HG02973 (cell line): ENCODE data around the gene PPP2R1A.
"Not testable (repeated sequence)": the region's sequence is repeated elsewhere in the genome, so short reads cannot be mapped to it uniquely, and the experiment has no call there.

Experiments
- ATAC-seq: cut with Tn5 transposase; IDR thresholded peaks from one replicate; pipeline ENCODE4 v1.9.1; 2021; ENCODE audit warnings: moderate library complexity; ENCODE audit not compliant: unreplicated experiment

The PPP2R1A gene

DNA sequence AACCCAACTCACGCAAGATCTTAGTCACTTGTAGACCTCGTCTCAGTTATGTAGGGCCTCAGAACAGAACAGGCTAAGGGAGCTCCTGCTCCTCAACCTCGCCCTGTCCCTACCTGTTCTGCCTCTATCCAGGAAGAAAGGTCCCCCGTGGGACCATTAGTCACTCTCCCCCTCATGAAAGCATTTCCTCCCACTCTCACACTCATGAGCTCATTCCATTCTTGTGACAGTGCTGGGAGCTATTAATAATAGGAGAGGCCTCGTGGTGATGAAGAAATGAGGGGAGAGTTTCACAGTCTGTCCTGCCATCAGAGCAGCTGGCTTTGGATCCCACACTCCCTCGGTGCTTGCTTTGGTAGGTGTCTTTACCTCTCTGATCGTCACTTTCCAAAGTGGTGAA lies 10.2 kb downstream of the PPP2R1A start:
- no peak for ATAC-seq

DNA sequence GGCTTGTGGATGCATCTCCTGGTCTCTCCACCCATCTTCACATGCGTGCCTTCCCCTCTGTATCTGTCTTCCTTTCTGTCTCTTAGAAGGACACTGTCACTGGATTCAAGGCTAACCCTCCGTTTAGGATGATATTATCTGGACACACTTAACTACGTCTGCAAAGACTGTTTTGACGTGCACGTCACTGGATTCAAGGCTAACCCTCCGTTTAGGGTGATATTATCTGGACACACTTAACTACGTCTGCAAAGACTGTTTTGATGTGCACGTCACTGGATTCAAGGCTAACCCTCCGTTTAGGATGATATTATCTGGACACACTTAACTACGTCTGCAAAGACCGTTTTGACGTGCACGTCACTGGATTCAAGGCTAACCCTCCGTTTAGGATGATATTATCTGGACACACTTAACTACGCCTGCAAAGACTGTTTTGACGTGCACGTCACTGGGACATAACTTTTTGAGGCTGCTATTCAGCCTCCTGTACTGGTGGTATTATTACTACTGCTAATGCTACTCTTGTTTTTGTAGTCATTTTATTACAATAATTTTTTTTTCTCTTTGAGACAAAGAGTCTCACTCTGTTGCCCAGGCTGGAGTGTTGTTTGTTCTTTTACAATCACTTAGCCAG lies 11.0 kb downstream of the PPP2R1A start:
- ATAC-seq, result not testable (repeated sequence)

DNA sequence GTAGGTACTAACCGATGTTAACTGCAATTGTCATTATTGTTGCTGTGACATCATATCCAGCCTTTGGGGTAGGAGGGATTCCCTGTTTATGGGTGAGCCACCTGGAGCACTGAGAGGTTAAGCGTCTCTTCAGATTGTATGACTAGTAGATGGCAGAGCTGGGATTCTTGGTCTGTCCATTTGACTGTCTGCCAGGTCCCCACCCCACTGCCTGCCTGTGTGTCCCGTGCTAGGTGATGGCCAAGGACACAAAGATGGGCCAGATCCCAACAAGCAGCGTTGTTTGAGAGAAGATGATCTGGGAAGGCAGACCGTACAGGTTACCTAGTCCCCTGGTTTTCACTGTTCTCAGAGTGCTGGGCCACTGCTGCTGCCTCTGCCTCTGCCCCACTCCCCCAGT lies 16.6 kb downstream of the PPP2R1A start:
- ATAC-seq, result no peak

DNA sequence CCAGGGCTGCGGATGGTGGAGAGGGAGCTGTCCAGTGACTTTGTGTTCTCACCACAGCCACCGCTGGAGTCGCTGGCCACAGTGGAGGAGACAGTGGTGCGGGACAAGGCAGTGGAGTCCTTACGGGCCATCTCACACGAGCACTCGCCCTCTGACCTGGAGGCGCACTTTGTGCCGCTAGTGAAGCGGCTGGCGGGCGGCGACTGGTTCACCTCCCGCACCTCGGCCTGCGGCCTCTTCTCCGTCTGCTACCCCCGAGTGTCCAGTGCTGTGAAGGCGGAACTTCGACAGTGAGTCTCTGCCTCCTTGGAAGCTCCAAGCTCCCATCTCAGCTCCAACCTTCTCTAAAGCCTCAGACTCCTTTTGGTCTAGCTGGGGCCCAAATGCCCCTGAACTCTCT lies 21.4 kb downstream of the PPP2R1A start:
- ATAC-seq, result no peak

DNA sequence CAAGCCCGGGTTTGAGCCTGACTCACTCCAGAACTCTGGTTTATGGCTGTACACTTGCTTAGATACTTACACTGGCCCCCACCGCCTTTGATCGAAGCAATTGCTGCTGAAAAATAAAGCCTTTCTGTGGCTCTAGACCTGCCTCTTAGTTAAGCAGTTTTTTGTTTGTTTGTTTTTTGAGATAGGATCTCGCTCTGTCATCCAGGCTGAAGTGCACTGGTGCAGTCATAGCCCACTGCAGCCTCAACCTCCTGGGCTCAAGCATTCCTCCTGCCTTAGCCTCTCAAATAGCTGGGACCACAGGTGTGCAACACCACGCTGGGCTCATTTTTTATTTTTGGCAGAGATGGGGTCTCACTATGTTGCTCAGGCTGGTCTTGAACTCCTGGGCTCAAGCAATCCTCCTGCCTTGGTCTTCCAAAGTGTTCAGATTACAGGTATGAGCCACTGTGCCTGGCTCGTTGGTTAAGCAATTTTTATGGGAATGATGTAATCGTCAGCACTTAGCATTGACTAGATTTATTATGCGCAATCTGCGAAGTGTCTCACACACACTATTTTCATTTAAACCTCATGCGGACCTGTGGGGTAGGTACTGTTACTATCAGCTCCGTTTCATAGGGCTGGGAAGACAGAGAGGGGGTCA lies 22.2 kb downstream of the PPP2R1A start:
- no peak for ATAC-seq

DNA sequence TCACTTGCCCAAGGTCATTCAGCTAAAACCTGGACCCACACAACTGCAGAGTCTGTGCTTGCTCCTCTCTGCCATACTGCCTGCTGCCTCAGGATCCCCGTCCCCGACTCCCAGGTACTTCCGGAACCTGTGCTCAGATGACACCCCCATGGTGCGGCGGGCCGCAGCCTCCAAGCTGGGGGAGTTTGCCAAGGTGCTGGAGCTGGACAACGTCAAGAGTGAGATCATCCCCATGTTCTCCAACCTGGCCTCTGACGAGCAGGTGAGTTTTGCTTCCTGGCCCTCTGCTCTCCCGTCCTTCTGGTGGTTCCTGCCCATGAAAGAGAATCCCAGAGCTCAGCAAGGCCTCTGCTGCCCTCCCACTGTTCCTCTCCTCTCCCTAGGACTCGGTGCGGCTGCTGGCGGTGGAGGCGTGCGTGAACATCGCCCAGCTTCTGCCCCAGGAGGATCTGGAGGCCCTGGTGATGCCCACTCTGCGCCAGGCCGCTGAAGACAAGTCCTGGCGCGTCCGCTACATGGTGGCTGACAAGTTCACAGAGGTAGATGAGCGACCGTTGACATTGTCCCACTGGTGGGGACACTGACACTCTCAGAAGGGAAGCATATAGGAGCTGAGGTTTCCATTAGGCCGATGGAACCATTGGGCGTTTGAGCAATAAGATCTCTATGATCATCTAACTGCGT lies 22.9 kb downstream of the PPP2R1A start:
- no peak for ATAC-seq

DNA sequence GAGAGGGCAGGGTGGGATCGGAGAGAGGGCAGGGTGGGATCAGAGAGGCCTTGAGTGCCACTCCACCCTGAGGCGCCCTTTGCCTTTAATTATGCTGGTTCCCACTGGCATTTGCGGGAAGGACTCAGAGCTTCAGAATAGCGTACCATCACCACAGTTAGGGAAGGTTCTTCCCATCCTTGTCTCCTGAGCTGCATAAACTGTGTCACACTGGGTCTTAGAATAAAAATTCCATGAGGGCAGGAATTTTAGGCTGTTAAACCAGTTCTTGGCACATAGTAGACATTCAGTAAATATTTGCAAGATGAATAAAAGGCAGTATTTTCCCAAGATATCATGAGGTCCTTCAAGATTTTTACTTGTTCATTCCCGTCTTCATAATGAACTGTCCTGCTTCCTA lies 24.4 kb downstream of the PPP2R1A start:
- no peak for ATAC-seq

DNA sequence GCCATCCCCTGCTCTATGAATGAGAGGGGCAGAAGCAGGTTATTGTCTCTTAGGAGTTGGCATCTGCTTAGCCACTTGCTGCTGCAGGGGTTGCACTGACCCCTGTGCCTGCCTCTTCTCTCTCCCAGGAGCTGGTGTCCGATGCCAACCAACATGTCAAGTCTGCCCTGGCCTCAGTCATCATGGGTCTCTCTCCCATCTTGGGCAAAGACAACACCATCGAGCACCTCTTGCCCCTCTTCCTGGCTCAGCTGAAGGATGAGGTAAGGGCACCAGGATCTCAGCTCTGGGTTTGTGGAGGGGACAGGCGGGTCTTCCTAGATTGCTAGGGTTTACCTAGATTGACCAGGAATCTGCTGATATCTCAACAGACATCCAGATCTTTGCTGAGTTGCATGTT lies 26.5 kb downstream of the PPP2R1A start:
- no peak for ATAC-seq

DNA sequence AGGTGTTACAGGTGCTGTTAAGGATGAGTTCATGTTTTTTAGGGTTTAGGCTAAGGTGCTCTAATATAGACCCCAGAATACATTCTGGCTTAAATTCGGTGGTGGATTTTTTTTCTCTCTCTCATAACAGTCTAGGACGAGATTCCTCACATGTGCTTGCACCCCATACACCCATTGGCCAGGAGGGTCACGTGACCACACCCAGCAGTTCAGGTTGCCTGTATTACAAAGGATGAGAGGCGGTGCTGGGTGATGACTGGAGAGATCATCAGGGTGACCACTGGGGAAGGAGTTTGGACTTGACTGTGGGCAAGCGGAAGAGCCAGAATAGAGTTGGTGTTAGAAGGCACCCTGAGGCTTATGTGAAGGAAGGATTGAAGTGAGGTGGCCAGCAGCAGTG lies 27.7 kb downstream of the PPP2R1A start:
- ATAC-seq, result no peak

DNA sequence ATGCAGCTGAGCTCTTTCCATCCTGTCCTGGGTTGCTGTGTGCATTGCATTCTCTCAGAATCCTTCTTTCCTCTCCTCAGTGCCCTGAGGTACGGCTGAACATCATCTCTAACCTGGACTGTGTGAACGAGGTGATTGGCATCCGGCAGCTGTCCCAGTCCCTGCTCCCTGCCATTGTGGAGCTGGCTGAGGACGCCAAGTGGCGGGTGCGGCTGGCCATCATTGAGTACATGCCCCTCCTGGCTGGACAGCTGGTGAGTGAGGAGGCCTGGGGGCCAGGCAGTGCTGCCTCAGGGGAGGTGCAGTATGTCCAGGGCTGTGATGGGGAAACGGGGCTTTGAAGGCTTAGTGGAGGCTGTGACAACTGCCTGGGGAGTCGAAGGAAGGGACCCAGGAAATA lies 29.8 kb downstream of the PPP2R1A start:
- ATAC-seq, result no peak

DNA sequence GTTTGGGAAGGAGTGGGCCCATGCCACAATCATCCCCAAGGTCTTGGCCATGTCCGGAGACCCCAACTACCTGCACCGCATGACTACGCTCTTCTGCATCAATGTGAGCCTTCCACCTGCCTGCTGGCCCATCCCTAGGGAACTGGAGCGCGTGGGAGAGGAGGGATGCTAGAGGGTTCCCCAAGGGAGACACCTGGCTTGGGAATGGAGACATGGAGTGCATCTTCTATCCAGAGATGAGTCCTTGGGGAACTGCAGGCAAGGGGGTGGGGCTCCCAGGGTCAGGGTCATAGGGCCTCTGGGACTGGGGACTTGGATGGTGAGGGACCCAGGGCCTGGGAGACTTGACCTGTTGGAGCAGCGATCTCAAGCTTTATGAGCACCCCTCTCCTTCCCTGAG lies 31.2 kb downstream of the PPP2R1A start:
- ATAC-seq, result no peak

DNA sequence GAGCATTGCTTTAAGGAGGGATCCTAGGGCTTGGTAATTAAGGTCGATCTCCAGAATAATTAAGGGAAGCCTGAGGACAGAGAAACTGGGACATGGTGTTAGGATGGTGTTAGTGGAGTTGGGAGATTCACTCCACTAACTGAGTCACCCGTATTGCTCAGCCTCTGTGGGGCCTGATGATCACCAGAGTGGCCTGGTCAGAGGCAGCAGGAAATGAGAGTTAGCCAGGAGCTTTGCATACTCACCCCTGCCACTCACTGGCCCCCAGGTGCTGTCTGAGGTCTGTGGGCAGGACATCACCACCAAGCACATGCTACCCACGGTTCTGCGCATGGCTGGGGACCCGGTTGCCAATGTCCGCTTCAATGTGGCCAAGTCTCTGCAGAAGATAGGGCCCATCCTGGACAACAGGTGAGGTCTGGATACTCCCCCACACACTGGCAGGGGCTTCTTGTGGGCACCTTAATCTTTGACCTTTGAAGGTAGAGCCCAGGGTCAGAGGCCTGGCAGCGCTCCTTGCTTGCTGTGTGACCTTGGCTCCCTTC lies 32.1 kb downstream of the PPP2R1A start:
- ATAC-seq, result no peak

DNA sequence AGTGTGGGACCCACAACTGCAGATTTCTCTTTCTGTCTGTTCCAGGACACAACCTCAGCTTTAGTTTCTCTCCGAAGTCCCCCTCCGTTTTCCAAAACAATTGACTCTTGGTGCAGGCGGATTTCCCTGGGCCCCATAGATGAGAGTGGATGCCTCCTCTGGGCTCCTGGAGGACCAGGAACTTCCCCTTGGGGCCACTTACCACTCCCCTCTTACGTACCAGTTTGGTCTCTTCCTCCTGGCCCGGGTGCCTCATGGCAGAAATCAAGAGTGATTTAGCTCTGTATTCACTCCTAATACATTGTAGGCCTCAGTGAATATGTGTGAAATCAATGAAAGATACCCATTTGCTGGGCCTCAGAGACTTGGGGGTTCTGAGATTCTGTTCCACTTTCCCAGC lies 34.4 kb downstream of the PPP2R1A start:
- no peak for ATAC-seq

DNA sequence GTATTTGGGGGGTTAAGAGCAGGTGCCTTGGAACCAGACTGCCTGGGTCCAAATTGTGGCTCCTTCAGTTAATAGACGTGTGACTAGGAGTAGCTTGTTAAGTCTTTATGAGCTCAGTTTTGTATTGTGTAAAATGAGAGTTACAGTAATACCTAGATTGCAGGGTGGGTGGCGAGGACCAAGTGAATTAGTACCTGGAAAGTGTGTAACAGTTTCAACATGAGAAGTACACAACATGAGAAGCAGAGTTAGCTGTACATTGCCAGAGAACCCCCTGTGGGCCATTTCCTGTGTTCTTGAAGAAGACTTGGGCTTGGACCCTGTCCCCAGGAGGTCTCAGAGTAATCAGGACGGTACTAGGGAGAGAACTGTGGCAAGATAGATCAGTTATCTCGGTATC lies 36.8 kb downstream of the PPP2R1A start:
- ATAC-seq, result no peak

DNA sequence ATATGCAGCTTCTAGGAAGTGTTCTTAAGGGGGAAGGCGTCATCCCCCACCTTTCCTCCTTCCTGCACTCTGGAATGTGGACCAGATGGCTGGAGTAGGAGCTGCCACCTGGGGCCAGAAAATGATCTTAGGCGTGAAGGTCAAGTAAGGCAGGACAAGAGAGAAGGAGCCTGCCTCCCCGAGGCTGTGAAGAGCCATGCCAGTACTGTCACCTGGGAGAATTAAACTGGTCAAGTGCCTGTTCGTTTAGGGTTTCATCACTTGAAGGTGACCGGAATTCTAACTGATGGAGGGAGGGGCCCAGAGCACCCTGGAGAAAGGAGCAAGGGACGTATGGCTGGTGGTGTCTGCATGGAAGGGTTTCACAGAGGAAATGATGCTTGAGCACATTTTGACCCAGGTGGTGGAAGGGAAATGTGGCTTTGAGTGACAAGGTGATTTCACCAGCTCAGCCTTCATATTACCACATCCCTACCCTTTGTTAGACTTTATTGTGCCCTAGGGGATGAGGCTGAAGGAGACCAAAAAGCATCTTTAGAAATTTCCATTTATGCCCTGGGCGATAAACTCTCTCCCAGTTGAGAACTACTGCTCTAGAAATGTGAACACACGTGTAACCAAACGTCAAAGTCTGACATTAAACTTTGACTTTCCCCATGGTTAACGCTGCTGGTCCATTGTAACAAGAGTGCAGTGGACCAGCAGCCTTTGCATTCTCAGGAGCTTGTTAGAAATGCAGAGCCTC lies 37.5 kb downstream of the PPP2R1A start:
- no peak for ATAC-seq

DNA sequence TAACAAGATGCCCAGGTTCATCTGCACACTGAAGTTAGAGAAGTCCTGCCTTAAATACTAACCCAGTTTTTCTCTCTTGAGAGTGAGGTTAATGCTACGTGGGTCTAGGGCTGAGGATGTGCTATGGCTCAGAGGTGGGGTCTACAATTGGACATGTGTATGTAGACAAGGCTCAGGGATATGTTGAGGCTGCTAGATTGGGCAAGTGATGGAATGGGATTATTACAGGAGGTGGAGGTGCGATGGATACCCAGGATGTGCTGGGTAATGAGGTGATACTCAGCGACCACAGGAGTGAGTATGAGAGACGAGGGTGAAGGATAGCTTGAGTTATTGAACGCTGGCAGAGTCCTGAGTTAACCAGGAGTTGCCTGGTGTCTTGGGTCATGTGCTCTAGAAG lies 38.1 kb downstream of the PPP2R1A start:
- no peak for ATAC-seq

DNA sequence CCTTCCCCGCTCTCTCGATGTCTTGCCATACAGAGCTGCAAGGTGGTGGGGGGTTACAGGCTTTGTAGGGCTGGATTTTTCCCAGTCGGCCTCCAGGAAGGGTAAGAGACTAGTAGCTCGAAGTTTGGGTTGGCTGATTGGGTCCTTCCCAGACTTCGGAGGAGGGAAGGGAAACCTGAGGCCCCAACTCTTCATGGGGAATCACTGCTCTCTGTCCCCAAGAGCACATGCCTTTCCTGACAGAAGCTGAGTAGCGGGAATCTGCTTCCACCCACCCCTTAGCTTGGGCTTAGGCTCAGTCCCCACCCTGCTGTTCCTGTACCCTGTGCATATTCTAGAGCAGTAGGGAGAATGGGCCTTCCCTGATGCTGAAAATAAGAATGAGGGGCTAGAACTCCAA lies 39.7 kb downstream of the PPP2R1A start:
- ATAC-seq, result no peak

DNA sequence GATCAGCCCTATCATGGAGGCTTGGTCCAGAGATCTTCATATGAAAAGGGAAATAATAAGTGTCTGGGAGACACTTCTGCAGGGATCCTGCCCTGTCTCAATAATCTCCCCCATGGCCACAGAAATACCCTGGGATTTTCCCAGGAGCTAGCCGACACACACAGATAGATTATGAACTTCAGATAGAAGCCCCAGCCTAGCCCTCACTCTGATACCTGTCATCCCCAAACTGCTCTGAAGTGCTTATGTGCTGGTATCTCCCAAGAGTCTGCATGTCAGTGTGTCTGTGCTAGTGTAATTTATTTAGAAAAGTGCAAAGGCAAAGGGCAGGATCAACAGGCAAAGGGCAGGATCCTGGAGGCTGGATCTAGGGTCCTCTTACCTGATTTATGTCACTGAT lies 40.8 kb downstream of the PPP2R1A start:
- no peak for ATAC-seq

DNA sequence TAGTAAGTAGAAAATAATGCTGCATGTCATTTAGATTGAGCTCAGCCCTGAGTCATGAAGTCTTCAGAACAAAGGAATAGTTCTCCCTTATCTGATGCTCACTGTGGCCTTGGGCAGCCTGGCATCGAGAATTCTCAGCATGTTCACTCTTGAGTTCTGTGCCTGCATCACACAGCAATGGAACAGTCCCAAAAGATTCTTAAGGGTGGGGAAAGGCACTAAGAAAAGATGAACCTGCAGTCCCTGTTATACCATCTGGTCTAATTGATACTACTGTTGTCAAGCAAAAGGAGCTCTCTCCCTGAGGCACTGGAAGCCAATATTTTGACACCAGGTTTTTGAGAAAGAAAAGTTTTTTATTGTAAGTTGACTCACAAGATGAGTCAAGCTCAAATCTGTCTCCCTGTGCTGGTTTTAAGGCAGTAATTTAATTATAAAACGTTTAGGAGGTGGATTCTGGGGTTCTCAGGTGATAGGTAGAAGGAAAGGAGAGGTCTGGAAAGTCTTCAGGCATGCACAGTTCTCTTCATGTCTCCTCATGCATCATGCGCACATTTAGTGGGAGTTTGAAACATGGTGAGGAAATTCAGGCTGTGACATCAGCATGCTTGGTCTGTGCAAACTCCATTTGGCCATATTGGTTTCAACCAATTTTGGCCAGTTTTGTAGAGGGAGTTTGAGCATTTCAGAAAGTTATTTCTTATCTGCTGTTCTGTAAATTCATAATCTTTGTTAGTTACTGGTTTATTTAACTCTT lies 41.5 kb downstream of the PPP2R1A start:
- ATAC-seq, result no peak

DNA sequence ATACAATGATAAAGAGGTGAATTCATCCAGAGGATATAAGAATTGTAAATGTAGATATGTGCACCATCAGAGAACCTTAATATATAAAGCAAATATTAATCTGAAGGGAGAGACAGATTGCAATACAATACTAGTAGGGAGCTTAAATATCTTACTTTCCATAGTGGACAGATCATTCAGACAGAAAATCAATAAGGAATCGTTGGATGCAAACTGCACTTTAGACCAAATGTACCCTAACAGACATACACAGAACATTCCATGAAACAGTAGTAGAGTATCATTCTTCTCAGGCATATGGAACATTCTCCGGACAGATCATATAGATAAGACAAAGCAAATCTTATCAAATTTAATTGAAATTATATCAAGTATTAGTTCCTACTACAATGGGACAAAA lies 44.6 kb downstream of the PPP2R1A start:
- no peak for ATAC-seq

DNA sequence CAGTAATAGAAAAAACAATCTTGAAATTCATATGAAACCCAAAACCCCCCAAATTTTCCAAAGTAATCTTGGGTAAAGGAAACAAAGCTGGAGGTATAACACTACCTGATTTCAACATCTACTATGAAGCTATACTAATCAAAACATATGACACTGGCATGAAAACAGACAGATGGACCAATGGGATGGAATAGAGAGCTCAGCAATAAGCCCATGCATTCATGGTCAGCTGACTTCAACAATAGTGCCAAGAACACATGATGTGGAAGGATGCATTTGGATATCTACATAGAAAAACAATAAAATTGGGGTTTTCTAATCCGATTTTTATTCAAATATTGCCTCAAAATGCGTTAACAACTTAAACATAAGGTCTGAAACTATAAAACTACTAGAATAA lies 47.3 kb downstream of the PPP2R1A start:
- no peak for ATAC-seq
